Activated naive CD8-positive, alpha-beta T cell treated with anti-CD3 and anti-CD28 coated beads for 36 hours (primary cell): Measurements from ENCODE around the gene NFRKB. TPM values are rescaled to one million over a fixed set of nuclear protein-coding genes. Genes with fewer than 3 reads are reported as not detected.
A peak's percentile ranks its signal among the peaks of the same experiment; 100 is the strongest.
"Not testable (repeated sequence)": the region's sequence is repeated elsewhere in the genome, so short reads cannot be mapped to it uniquely, and the experiment has no call there.

ENCODE experiments used
- DNase-seq: peaks from one replicate; pipeline ENCODE4 v3.0.0; 2021
- H3K27ac Mint-ChIP-seq: one replicate; pipeline ENCODE4 v1.8.0; 2022; ENCODE audit warnings: mild to moderate bottlenecking, moderate library complexity, mixed read lengths
- H3K27me3 Mint-ChIP-seq: one replicate; pipeline ENCODE4 v1.8.0; 2022; ENCODE audit warnings: mild to moderate bottlenecking, mixed read lengths
- H3K36me3 Mint-ChIP-seq: one replicate; pipeline ENCODE4 v1.8.0; 2021; ENCODE audit warnings: mild to moderate bottlenecking, mixed read lengths
- H3K4me1 Mint-ChIP-seq: one replicate; pipeline ENCODE4 v1.8.0; 2021; ENCODE audit warnings: mixed read lengths
- H3K4me3 Mint-ChIP-seq: one replicate; pipeline ENCODE4 v1.8.0; 2022; ENCODE audit warnings: mild to moderate bottlenecking, moderate library complexity, mixed read lengths
- H3K9me3 Mint-ChIP-seq: one replicate; pipeline ENCODE4 v1.8.0; 2022; ENCODE audit warnings: mixed read lengths
- total RNA-seq, 2 experiments: library from RNA; stranded (reverse); gene quantifications; one replicate each; pipeline ENCODE4 v1.2.3, GENCODE V29; 2021

The NFRKB gene
- total RNA-seq, 2 experiments from 2014 or later, result 33.1 to 33.2 TPM

- no peak overlapping the region for H3K4me3 Mint-ChIP-seq
- no peak overlapping the region for H3K27ac Mint-ChIP-seq
- no peak for DNase-seq
Measured at GRCh38 chr11:129864811-129865210, 30.6 kb downstream of the NFRKB start.

GRCh38 chr11:129861702-129862522 lies 33.5 kb downstream of the NFRKB start:
- Mint-ChIP-seq H3K9me3 (no peaks in the 10 kb centered on the region), H3K4me3 (no peak overlapping the region), H3K4me1 (peaks cover 8% of the 10 kb centered on the region), H3K27ac (no peak overlapping the region), H3K27me3 (no peaks in the 10 kb centered on the region), H3K36me3 (peaks cover 54% of the 10 kb centered on the region)
- DNase-seq, result no peak

More at GRCh38 chr11:129864811-129865210, 30.6 kb downstream of the NFRKB start:
- peaks cover 8% of the 10 kb centered on the region for H3K4me1 Mint-ChIP-seq
- peaks cover 44% of the 10 kb centered on the region for H3K36me3 Mint-ChIP-seq
- no peaks in the 10 kb centered on the region for H3K27me3 Mint-ChIP-seq
- H3K9me3 Mint-ChIP-seq, result no peaks in the 10 kb centered on the region

- H3K4me3 Mint-ChIP-seq, result no peak overlapping the region
- no peak for DNase-seq
- H3K36me3 Mint-ChIP-seq, result peaks cover 20% of the 10 kb centered on the region
- H3K4me1 Mint-ChIP-seq, result peaks cover 21% of the 10 kb centered on the region
- H3K27me3 Mint-ChIP-seq, result no peaks in the 10 kb centered on the region
- no peaks in the 10 kb centered on the region for H3K9me3 Mint-ChIP-seq
- H3K27ac Mint-ChIP-seq, result no peak overlapping the region
Measured at GRCh38 chr11:129856036-129856435, 39.3 kb downstream of the NFRKB start.

- DNase-seq, result no peak
- H3K36me3 Mint-ChIP-seq, result peaks cover 17% of the 10 kb centered on the region
- H3K4me3 Mint-ChIP-seq, result no peak overlapping the region
- no peaks in the 10 kb centered on the region for H3K27me3 Mint-ChIP-seq
- no peaks in the 10 kb centered on the region for H3K9me3 Mint-ChIP-seq
- no peak overlapping the region for H3K27ac Mint-ChIP-seq
- peaks cover 21% of the 10 kb centered on the region for H3K4me1 Mint-ChIP-seq
Measured at GRCh38 chr11:129855086-129855485, 40.3 kb downstream of the NFRKB start.

- no peaks in the 10 kb centered on the region for H3K27me3 Mint-ChIP-seq
- peaks cover 21% of the 10 kb centered on the region for H3K4me1 Mint-ChIP-seq
- H3K36me3 Mint-ChIP-seq, result peaks cover 11% of the 10 kb centered on the region
- no peaks in the 10 kb centered on the region for H3K9me3 Mint-ChIP-seq
- no peak for DNase-seq
- H3K27ac Mint-ChIP-seq, result no peak overlapping the region
- H3K4me3 Mint-ChIP-seq, result no peak overlapping the region
Measured at GRCh38 chr11:129854232-129854805, 41.1 kb downstream of the NFRKB start.

GRCh38 chr11:129853518-129854231 lies 41.7 kb downstream of the NFRKB start:
- H3K4me1 Mint-ChIP-seq, result peaks cover 21% of the 10 kb centered on the region
- H3K9me3 Mint-ChIP-seq, result no peaks in the 10 kb centered on the region
- H3K4me3 Mint-ChIP-seq, result no peak overlapping the region
- DNase-seq, result peak; percentile 33
- peak overlapping the region; percentile 51 for H3K27ac Mint-ChIP-seq
- no peaks in the 10 kb centered on the region for H3K27me3 Mint-ChIP-seq
- peaks cover 7% of the 10 kb centered on the region for H3K36me3 Mint-ChIP-seq

GRCh38 chr11:129852125-129852740 lies 43.1 kb downstream of the NFRKB start:
- no peak overlapping the region for H3K4me3 Mint-ChIP-seq
- DNase-seq, result no peak
- H3K9me3 Mint-ChIP-seq, result no peaks in the 10 kb centered on the region
- no peaks in the 10 kb centered on the region for H3K27me3 Mint-ChIP-seq
- H3K36me3 Mint-ChIP-seq, result no peaks in the 10 kb centered on the region
- H3K4me1 Mint-ChIP-seq, result peaks cover 21% of the 10 kb centered on the region
- H3K27ac Mint-ChIP-seq, result no peak overlapping the region

- H3K27me3 Mint-ChIP-seq, result no peaks in the 10 kb centered on the region
Measured at GRCh38 chr11:129849447-129850130, 45.8 kb downstream of the NFRKB start.

GRCh38 chr11:129847361-129847760 lies 48.0 kb downstream of the NFRKB start:
- H3K4me3 Mint-ChIP-seq, H3K9me3 Mint-ChIP-seq, H3K27me3 Mint-ChIP-seq, H3K27ac Mint-ChIP-seq, H3K36me3 Mint-ChIP-seq, H3K4me1 Mint-ChIP-seq, DNase-seq: not testable (repeated sequence)

More at GRCh38 chr11:129849447-129850130, 45.8 kb downstream of the NFRKB start:
- Mint-ChIP-seq H3K36me3 (no peaks in the 10 kb centered on the region), H3K4me1 (peaks cover 27% of the 10 kb centered on the region), H3K27ac (no peak overlapping the region), H3K4me3 (no peak overlapping the region), H3K9me3 (no peaks in the 10 kb centered on the region)
- no peak for DNase-seq

- Mint-ChIP-seq H3K36me3 (no peaks in the 10 kb centered on the region), H3K27me3 (no peaks in the 10 kb centered on the region), H3K9me3 (peaks cover 4% of the 10 kb centered on the region), H3K27ac (no peak overlapping the region), H3K4me3 (no peak overlapping the region), H3K4me1 (peaks cover 11% of the 10 kb centered on the region)
- no peak for DNase-seq
Measured at GRCh38 chr11:129846508-129847335, 48.7 kb downstream of the NFRKB start.

Other genes starting within 250 kb of the NFRKB start
- under 1 TPM; 0.58 to 0.64 TPM for gene TMEM45B, start 79.7 kb downstream of the NFRKB start, total RNA-seq
- gene PRDM10, start 107.3 kb upstream of the NFRKB start, total RNA-seq, result 10 to 100 TPM; 10.7 to 11.0 TPM
- gene APLP2, start 174.3 kb upstream of the NFRKB start, total RNA-seq, result 10 to 100 TPM; 26.5 to 29.7 TPM